ENCODE data around the gene COL18A1.

COL18A1 gene

DNA sequence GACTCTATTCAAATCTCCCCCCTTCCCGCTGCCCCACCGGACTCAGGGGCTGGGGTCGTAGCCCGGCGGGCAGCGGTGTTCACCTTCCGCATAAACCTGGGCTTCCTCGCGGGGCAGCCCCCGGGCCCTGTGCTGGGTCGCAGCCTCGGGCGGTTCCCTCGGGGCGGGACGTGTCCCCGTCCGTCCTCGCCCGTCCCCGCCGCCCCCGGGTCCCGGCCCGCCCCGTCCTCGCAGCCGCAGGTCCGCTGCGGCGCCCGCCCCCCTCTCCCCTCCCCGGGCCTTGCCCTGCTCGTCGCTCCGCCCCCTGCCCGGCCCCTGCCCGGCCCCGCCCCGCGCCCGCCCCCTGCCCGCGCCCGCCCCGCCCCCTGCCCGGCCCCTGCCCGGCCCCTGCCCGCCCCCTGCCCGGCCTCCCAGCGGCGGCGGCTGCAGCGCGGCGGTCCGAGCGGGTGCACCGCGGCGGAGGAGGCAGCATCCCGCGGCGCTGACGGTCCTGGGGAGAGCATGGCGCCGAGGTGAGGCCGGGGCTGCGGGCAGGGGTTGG lies at the start of gene COL18A1:
Gene COL18A1, plus strand, starts transcription at position 436 of the 541 bp plus-strand sequence. Its CDS starts 66 bp downstream, at position 502.
- H3K4me1 ChIP-seq (ENCODE audit: insufficient read depth, poor library complexity, severe bottlenecking), result peaks cover 33% of the 10 kb centered on the region
- H3K4me3 ChIP-seq (ENCODE audit: severe bottlenecking), result peak within 1 kb of the TSS; percentile 54
- TF ChIP-seq, protein P1, sequence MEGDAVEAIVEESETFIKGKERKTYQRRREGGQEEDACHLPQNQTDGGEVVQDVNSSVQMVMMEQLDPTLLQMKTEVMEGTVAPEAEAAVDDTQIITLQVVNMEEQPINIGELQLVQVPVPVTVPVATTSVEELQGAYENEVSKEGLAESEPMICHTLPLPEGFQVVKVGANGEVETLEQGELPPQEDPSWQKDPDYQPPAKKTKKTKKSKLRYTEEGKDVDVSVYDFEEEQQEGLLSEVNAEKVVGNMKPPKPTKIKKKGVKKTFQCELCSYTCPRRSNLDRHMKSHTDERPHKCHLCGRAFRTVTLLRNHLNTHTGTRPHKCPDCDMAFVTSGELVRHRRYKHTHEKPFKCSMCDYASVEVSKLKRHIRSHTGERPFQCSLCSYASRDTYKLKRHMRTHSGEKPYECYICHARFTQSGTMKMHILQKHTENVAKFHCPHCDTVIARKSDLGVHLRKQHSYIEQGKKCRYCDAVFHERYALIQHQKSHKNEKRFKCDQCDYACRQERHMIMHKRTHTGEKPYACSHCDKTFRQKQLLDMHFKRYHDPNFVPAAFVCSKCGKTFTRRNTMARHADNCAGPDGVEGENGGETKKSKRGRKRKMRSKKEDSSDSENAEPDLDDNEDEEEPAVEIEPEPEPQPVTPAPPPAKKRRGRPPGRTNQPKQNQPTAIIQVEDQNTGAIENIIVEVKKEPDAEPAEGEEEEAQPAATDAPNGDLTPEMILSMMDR (IDR thresholded peaks at IDR 0.05; ENCODE audit: poor library complexity, severe bottlenecking), result no peak
- peak within 1 kb of the TSS; percentile 40 for H3K27ac ChIP-seq (ENCODE audit: poor library complexity, severe bottlenecking)
- DNase-seq (ENCODE audit: low spot score), result peak; percentile 54
- H3K27me3 ChIP-seq (ENCODE audit: insufficient read depth, poor library complexity, severe bottlenecking), result no peaks in the 10 kb centered on the region
- peak; percentile 19; the same call in 2 of the 3 replicates for ATAC-seq (ENCODE audit: low read depth)
- peaks cover 7% of the 10 kb centered on the region for H3K9me3 ChIP-seq (ENCODE audit: severe bottlenecking)
- H3K36me3 ChIP-seq (ENCODE audit: low read depth), result no peaks in the 10 kb centered on the region

DNA sequence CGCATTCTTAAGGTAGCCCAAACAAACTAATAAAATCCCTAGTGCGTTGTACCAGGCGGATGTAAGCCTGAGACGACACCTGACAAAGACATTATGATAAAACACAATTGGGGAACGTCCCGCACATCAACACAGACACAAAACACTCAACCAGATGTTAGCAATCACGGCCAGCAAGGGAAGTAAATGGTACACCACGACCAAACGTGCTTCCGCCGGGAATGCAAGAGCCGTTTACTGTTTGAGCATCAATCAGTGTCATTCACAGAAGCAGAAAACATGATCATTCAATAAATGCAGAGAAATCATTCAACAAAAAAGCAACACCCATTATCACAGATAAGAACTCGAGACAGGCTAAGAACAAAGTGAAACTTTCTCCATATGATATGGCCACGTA lies 49.4 kb upstream of the COL18A1 start:
- ATAC-seq (ENCODE audit: low read depth) (no peak), DNase-seq (ENCODE audit: low spot score) (no peak)
- Histone ChIP-seq H3K9me3 (ENCODE audit: severe bottlenecking) (no peaks in the 10 kb centered on the region), H3K27ac (ENCODE audit: poor library complexity, severe bottlenecking) (no peak overlapping the region), H3K4me3 (ENCODE audit: severe bottlenecking) (no peak overlapping the region), H3K36me3 (ENCODE audit: low read depth) (no peaks in the 10 kb centered on the region), H3K27me3 (ENCODE audit: insufficient read depth, poor library complexity, severe bottlenecking) (no peaks in the 10 kb centered on the region), H3K4me1 (ENCODE audit: insufficient read depth, poor library complexity, severe bottlenecking) (no peaks in the 10 kb centered on the region)
- TF ChIP-seq, protein P1 (IDR thresholded peaks at IDR 0.05; ENCODE audit: poor library complexity, severe bottlenecking), result no peak

DNA sequence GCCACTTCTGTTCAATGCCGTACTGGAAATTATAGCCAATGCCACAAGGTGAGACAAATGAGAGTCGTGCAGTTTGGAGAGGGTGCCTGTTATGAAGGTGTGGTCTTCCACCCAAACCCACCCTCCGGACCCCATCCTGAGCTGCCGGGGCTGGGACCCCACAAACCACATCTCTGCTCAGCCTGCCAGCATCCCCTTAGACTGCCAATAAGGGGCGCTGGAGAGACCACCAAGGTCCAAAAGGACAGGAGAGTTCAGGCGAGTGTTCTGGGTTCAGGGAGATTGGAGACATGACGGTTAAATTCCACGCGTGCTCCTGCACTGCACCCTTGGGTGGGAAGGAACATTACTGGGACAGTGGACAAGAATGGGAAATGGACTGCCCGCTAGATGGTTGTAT lies 48.7 kb upstream of the COL18A1 start:
- DNase-seq (ENCODE audit: low spot score) (no peak), ATAC-seq (ENCODE audit: low read depth) (no peak)
- Histone ChIP-seq H3K36me3 (ENCODE audit: low read depth) (no peaks in the 10 kb centered on the region), H3K27ac (ENCODE audit: poor library complexity, severe bottlenecking) (no peak overlapping the region), H3K9me3 (ENCODE audit: severe bottlenecking) (no peaks in the 10 kb centered on the region), H3K4me1 (ENCODE audit: insufficient read depth, poor library complexity, severe bottlenecking) (no peaks in the 10 kb centered on the region), H3K4me3 (ENCODE audit: severe bottlenecking) (no peak overlapping the region), H3K27me3 (ENCODE audit: insufficient read depth, poor library complexity, severe bottlenecking) (no peaks in the 10 kb centered on the region)
- TF ChIP-seq, protein P1 (IDR thresholded peaks at IDR 0.05; ENCODE audit: poor library complexity, severe bottlenecking), result no peak

DNA sequence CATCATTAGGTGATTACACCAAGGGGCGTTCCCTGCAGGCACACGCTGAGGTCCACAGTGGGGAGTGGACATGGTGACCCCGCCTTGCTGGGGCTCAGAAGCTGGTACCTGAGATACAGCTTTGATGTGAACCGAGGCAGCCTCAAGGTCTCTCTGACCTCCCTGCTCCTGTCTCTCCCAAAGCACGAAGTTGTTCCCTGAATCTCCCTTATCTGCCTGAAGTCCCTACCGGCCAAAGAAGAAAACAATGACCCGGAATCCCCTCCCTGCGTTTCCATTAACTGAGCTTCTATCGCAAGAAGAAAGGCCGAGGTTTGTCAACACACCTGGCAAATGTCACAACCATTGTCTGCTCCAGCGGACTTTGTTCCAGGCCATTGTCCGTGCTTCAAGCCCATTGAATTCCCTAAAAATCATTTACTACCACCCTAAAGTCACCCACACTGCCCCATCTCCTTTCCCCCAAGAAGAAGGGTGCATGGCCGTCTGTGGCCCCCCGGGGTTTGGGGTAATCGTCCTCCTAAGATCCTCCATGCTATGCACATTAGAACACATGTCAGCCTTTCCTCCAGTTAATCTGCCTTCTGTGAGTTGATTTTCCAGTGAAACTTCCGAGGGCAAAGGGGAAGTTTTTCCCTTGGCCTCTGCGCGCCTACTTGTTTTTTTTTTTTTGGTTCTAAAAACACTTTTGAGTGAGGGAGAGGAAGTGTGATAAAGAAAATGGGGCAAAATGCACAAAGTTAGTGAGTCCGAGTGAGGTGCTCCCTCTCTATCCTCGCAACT lies 48.1 kb upstream of the COL18A1 start:
- DNase-seq (ENCODE audit: low spot score) (no peak), ATAC-seq (ENCODE audit: low read depth) (no peak)
- no peak overlapping the region for H3K27ac ChIP-seq (ENCODE audit: poor library complexity, severe bottlenecking)
- no peaks in the 10 kb centered on the region for H3K4me1 ChIP-seq (ENCODE audit: insufficient read depth, poor library complexity, severe bottlenecking)
- no peak overlapping the region for H3K4me3 ChIP-seq (ENCODE audit: severe bottlenecking)
- TF ChIP-seq, protein P1 (IDR thresholded peaks at IDR 0.05; ENCODE audit: poor library complexity, severe bottlenecking), result no peak
- H3K36me3 ChIP-seq (ENCODE audit: low read depth), result no peaks in the 10 kb centered on the region
- no peaks in the 10 kb centered on the region for H3K27me3 ChIP-seq (ENCODE audit: insufficient read depth, poor library complexity, severe bottlenecking)
- no peaks in the 10 kb centered on the region for H3K9me3 ChIP-seq (ENCODE audit: severe bottlenecking)
